Measurements from ENCODE around the gene PRSS58.

PRSS58 gene

GRCh38 chr7:142257958-142258357 lies at the start of gene PRSS58:
PRSS58 (minus strand) TSS chr7:142258058; CDS start chr7:142257707, 351 bp downstream.
- no peak for DNase-seq

DNA sequence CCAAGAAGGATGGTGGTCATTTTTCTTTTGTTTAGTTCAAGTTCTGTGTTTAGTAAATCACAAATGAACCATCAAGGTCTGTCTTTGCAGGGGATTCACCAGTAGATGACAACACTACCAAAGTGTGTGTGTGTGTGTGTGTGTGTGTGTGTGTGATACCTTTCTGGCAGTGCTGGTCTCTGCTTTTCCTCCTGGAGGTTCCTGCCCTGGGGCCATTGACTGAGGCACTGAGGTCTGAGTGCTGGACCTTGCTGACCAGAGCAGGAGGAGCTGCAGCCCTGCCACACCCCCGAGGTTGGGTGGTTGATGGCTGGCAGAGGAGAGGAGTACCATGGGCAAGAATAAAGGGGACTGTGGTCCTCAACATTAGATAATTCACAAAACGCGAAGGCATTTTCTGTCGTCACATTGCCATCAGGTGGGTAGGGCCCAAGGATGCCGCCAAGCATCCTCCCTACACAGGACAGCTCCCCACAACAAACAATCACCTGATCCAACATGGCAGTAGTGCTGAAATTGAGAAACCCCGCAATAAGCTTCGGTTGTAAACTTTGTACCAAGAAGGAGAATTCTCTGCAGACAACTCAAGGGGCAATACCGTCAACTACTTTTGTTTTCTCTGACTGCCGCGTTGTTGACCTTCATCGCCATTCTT lies 49.5 kb upstream of the PRSS58 start:
- no peak for DNase-seq

- peak; percentile 46 for DNase-seq
These were observed 45.8 kb upstream of the PRSS58 start for GRCh38 chr7:142303650-142304049.

DNA sequence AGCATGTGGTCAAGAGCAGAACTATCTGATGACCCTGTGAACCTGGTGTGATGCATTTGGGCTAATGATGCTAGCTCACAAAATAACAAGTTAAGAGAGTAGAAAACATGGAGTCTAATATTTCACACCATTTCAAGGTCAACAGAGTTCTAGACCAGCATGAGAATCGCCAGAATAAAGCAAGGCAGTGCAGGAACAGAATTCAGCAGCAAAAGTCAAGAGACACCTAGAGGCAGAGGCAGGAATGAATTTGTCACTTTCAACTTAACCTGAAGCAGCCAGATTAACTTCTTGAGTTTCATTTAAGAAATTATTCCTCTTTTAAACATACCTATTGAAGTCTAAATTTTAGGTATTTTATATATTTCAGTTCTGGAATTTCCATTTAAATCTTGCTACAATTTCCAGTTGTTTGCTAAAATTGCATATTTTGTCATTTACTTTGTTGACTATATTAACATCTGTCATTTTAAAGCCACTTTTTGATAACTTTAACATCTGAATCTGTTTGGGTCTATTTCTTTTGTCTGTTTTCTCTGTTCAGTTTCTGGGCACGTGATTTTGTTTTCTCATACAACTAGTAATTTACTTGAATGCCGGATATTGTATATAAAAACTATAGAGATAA lies 44.2 kb upstream of the PRSS58 start:
- DNase-seq: peak; percentile 20

DNA sequence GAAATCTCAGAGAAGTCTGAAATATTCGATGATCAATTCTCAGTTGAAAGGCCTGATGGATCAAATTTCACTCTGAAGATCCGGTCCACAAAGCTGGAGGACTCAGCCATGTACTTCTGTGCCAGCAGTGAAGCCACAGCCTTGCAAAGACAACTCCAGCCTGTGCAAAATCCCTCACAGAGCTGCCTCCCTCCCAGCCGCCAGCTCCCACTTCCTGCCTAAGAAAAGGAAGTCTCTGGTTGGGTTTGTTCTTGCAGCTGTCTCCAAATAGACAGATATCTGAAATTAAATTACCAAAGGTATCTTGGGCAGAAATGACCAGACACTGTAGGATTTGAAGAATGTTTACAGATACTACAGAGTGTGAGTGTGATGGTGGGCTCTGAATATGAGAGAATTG lies 43.4 kb upstream of the PRSS58 start:
- DNase-seq: no peak

- peak; percentile 39 for DNase-seq
These were observed 42.8 kb upstream of the PRSS58 start for GRCh38 chr7:142300689-142301088.

DNA sequence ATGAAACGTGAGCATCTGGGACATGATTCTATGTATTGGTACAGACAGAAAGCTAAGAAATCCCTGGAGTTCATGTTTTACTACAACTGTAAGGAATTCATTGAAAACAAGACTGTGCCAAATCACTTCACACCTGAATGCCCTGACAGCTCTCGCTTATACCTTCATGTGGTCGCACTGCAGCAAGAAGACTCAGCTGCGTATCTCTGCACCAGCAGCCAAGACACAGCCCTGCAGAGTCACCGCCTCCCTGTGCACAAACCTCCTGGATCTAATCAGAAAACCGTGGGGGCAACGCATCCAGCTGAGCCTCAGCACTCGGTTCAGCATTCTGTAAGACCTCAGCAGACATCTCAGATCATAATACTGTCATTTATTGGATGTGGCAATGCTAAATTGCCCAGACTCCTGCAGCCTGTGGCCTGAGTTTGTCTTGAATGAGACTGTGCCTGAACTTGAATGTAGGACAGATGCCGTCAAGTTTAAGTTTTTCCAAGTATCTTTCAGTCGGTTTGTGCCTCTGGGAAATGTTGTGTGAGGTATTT lies 41.5 kb upstream of the PRSS58 start:
- no peak for DNase-seq

DNA sequence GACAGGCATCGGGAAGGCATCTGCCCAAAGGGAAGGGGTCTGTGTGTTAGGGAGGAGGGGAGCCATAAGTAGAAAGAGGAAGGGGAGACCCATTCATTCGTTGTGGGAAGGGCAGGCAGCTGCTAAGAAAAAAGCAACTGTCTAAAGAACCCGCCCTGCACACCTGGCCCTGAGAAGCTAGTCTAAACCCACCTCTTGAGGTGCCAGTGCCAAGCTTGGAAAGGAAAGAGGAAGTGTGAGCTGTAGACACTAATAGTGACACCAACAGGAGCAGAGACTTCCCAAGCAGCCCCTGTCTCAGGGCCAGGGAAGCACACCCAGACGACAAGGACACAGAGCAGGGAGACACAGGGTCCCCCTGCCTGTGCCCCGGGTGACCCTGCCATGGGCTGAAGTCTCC lies 40.8 kb upstream of the PRSS58 start:
- no peak for DNase-seq

DNA sequence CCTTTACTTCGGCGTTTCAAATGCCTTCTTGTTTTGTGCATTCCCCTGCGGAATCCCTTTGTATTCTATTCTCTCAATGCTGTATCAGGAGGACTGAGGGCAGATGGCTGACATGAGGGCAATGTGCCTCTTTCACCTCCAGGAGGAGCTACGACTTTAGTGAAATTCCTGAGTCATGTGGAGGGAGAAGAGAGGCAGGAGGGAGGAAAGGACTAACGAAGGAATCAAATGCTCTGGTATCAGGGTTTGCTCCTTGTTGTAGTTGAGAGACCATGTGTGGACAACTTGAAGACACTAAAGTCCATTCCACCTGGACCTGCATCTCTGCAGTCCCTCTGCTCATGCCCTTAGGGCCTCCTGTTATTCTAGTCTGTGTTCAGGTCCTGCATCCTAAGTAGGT lies 40.2 kb upstream of the PRSS58 start:
- peak; percentile 8 for DNase-seq

DNA sequence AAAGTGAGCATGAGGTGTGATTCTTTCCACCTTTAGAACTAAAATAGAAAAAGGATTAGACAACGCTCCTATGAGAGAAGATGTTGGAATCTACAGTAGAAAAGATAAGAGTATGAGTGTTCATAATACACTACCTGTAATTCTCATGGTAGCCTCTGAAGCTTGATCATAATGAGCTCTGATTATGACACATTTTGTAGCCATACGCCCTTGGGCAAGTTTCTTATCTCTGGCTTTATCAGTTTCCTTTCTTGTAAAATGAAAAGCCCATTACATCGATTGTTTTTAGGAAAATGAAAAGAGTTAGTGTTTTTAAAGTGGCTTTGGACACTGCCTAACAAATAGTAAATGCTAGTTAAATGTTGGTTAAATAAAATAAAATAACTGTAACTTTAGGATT lies 22.4 kb upstream of the PRSS58 start:
- DNase-seq: no peak

DNA sequence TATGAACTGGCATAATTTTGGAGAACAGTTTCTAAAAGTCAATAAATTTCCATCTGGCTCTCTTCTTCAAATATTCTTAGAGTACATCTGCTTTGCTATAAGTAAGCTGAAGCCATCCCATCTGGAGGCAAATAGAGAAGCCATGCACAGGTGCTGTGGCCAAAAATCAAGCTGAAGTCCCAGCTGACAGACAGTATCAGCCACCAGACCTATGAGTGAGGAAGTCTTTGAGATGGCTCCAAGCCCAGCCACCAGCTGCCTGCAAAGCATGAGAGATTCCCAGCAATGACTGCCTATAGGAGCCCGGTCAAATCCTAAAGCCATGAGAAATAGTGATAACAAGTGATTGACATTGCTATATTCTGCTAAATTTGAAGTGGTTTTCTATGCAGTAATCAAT lies 21.7 kb upstream of the PRSS58 start:
- DNase-seq: no peak

DNA sequence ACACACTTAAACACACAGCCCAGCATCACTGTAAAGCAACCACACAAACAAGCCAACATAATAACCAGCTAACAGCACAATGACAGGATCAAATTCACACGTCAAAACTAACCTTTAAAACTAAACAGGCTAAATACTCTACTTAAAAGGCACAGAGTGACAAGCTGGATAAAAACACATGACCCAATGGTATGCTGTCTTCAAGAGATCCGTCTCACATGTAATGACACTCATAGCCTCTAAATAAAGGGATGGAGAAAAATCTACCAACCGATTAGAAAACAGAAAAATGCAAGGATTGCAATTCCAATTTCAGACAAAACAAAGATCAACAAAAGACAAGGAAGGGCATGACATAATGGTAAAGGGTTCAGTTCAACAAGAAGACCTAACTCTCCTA lies 17.2 kb upstream of the PRSS58 start:
- DNase-seq: no peak

GRCh38 chr7:142272841-142273240 lies 15.0 kb upstream of the PRSS58 start:
- DNase-seq: no peak

- no peak for DNase-seq
These were observed 5.9 kb upstream of the PRSS58 start for GRCh38 chr7:142263598-142264380.

GRCh38 chr7:142250705-142251104 lies 7.2 kb downstream of the PRSS58 start:
- DNase-seq: no peak

DNA sequence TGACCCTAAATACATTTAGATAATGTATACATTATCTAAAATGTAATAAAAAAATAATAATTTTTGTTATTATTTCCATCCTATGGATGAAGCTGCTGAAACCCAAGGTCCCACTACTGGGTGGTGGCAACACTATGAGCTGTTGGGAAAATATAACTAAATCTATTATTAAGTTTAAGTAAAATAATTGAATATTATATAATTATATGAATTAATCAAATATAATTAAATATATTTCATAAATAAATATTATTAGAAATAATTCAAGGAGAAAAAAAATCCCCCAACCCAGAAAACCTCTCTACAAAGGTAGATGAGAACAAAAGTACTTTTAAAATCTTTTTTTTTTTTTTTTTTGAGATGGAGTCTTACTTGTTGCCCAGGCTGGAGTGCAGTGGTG lies 7.9 kb downstream of the PRSS58 start:
- no peak for DNase-seq

DNA sequence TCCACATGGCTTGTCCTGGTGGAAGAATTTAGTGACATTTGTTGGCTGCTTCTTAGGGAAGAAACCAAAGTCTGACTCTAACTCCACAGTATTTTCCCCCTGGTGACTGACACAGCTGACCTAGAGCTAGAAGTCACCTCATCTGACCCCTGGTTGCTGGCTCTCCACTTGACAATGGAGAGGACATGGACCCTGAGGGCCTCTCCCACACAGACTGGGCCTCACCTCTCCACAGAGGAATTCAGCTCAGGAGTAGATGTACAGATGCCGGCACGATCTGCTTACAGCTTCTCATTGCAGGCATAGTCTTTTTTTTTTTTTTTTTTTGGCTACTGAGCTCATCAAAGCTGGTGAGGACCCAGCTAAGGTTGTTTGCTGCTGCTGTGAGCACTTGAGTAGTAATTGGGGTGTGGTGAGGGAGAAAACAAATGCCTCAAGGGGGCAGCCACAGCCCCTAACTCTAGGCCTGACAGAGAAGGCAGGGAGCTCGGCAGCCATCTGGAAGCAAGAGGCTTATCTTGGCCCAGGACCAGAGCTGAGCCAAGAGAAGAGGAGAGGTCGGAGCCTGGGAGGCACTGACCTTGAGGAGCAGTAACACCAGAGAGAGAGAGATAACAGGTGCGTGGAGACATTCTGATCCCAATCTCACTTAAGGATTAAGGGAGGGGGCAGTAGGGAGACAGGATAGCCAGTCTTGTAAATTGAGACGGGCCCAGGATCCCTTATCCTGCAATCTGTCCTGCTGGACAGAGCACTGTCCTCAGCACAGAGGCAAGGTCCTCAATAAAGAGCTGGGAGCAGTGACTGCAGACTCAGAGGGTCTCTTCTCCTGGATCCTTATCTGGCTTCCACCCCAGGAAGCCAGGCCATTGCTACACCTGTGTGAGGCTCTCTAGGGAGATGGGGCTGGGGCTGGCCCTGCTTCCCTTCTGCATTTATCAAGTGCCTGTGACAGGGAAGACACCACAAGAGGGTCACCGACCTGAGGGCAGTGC lies 9.4 kb downstream of the PRSS58 start:
- DNase-seq: no peak

- no peak for DNase-seq
These were observed 14.0 kb downstream of the PRSS58 start for GRCh38 chr7:142243823-142244222.

- no peak for DNase-seq
These were observed 17.3 kb downstream of the PRSS58 start for GRCh38 chr7:142240546-142240945.

GRCh38 chr7:142231716-142232115 lies 26.1 kb downstream of the PRSS58 start:
- DNase-seq: peak; percentile 11

GRCh38 chr7:142228537-142229104 lies 29.2 kb downstream of the PRSS58 start:
- no peak for DNase-seq

Data from hematopoietic multipotent progenitor cell treated with erythropoietin and hydrocortisone succinate and interleukin-3 and kit ligand, for 8 days (in vitro differentiated cells).